Stimulated activated CD8-positive, alpha-beta memory T cell treated with anti-CD3 and anti-CD28 coated beads, Interleukin-15, amount 100 ng/mL, for 24 hours (primary cell): ENCODE data around the gene AKT3.
"Not testable (repeated sequence)": the region's sequence is repeated elsewhere in the genome, so short reads cannot be mapped to it uniquely, and the experiment has no call there.

ENCODE experiments used
- DNase-seq: peaks from one replicate; pipeline ENCODE4 v3.0.0-alpha.2; 2020; ENCODE audit warnings: low read depth

AKT3 gene

DNA sequence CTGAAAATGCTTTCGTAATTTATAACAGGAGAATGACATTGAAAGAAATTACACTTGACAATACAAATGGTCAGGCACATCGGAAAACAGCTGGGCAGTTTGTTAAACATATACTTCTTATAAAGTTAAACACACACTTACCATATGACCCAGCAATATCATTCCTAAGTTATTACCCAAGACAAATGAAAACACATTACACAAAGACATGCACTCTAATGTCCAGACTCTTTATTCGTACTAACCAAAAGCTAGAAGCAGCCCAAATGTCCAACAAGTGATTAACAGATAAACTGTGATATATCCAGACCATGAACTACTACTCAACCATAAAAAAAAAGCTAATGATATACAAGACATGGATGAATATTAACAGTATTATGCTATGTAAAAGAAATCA, 8.5 kb downstream of the AKT3 start:
- DNase-seq: no peak

- no peak for DNase-seq
Measured at GRCh38 chr1:243837907-243838535, 12.0 kb downstream of the AKT3 start.

GRCh38 chr1:243834130-243834529, 15.9 kb downstream of the AKT3 start:
- DNase-seq: no peak

DNA sequence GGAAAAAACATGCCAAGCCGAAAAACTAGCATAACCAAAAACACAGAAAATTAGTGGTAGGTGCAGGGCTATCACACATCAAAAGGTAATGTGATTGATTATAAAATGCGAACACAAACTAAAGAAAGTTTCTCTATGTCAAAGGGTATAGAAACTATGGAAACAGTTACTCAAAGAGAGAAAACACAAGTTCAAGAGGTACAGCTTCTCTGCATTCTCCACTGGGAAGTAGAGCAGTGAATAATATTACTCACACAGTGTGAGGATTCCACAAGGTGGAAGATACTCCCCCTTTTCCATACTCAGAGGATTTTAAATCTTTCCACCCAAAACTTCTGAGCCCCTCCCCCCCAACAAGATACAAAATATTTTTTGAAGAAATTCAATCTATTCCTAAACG, 18.6 kb downstream of the AKT3 start:
- DNase-seq: no peak

DNA sequence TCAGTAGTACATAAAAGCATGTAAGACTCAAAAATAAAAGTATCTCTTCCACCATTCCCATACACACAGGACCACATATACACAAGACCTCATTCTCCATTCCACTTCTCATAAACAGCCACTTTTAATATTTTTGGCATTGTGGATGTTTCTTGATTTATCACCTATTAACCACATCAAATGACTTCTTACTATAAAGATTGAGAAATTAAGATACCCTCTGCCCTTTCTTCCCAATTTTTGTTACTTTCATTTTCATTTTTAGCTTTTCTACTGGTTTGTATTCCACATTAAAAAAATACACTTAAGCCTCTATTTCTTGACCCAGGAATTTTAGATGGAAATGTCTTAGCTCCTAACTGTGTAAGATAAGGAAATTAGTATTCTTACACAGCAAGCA, 22.8 kb downstream of the AKT3 start:
- no peak for DNase-seq

GRCh38 chr1:243824907-243825306, 25.1 kb downstream of the AKT3 start:
- DNase-seq: not testable (repeated sequence)

- DNase-seq: no peak
Measured at GRCh38 chr1:243821177-243821680, 28.8 kb downstream of the AKT3 start.

DNA sequence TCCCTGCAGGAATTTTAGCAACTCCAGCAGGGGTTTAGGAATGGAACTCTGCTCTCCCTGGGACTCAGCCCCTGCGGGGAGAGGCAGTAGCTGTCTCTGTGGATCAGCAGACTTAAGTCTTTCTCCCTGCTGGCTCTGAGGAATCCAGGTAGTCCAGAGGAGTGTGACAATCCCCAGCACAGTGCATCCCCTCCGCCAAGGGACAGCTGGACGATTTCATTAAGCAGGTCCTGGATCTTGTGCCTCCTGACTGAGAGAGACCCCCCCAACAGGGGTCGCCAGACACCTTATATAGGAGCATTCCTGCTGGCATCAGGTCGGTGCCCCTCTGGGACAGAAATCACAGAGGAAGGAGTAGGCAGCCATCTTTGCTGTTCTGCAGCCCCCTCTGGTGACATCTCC, 30.6 kb downstream of the AKT3 start:
- DNase-seq: no peak

DNA sequence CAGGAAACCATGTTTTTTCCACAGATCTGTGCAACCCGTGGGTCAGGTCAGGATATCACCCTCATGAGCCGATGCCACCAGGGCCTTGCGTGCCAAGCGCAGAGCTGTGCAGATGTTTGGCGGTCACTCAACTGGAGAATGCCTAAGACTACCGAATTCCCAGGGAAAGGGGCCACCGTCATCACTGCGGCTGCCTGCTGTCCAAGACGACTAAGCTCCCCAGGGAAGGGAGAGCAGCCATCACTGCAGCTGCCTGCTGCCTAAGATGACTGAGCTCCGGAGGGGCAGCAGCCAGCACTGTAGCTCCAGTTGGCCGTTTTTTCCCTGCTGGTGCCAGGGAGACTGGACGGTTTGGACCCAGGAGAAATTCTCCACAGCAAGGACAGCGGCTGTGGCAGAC, 31.1 kb downstream of the AKT3 start:
- DNase-seq: no peak

DNA sequence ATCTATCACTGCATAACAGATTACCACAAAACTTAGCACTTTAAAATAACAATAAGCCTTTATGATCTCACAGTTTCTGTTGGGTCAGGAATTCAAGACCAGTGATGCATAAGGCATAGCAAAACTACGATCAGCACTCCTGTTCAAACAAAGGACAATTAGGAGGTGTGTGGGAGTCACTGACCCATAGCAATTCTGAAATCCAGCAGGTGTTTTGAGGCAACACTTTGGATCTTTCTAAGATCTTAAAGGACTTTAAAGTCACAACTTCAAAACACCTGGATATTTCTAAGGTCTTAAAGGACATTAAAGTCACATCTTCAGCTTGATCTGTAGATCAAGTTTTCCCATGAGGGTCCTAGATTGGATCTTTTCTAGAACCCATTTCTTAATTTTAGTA, 35.3 kb downstream of the AKT3 start:
- DNase-seq: no peak

- DNase-seq: not testable (repeated sequence)
Measured at GRCh38 chr1:243807346-243807745, 42.7 kb downstream of the AKT3 start.

- DNase-seq: no peak
Measured at GRCh38 chr1:243806310-243806709, 43.7 kb downstream of the AKT3 start.

DNA sequence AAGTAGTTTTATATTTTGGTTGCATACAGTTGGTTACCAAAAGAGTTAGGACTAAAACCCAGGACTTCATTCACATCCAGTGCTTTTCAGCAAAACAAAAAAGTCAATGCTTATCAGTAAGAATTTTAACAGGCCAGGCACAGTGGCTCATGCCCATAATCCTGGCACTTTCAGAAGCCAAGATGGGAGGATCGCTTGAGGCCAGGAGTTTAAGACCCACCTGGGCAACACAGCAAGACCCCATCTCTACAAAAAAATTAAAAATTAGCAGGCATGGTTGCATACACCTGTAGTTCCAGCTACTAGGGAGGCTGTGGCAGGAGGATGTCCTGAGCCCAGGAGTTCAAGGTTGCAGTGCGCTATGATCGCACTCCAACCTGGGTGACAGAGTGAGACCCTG, 47.3 kb downstream of the AKT3 start:
- no peak for DNase-seq

DNA sequence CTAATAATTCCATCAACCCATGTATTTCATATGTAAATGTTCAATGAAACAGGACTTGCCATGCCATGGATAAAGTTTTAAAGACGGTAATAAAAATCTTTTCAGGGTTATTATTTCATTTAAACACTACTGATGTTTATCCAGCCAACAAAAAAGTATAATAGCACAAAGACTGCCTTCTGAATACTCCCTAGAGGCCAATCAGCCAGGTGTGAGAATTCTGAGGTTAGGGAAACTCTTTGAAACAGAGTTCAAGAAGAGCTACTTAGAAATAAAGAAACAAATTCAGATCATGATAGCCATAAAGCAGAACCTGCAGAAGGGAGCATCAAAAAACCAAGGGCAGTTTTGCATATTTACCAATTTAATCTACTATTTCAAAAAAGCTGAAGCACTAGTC, 48.7 kb downstream of the AKT3 start:
- DNase-seq: no peak

DNA sequence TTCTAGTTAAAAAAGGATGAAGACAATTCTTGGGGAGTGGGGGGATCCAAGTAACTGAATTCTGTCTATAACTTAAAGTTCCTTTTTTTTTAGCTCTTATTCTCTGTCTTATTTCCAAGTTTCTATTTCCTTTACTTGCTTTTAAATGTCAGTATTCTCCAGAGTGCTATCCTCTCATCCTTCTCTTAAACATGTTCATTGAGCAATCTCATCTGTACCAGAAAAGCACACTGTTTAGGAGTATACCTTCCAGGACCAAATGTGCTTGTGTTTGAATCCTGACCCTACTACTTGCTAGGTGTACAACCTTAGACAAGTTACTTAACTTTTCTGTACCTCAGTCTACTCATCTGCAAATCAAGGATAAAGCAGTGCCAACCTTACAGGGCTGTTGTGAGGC, 50.1 kb downstream of the AKT3 start:
- DNase-seq: no peak

- no peak for DNase-seq
Measured at GRCh38 chr1:243798726-243799125, 51.3 kb downstream of the AKT3 start.

DNA sequence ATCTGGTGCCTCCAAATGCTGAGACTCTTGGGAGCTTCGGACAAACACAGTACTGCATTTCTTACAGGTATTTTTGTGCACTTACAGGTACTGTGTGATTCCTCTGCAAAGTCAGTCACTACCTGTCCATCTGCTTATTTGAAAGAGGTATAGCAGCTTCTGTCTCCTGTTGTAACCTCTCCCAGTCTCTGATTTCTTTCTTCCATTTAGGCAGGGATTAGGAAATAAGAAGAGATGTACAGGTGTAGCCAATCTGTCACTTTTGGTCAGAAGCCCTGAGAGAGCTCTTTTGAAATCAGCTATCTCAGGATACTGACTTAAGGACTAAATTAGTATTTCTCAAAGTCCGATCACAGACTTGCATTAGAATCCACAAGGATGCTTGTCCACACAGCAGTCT, 54.0 kb downstream of the AKT3 start:
- no peak for DNase-seq

GRCh38 chr1:243793298-243793697, 56.7 kb downstream of the AKT3 start:
- DNase-seq: no peak

- DNase-seq: no peak
Measured at GRCh38 chr1:243792891-243793290, 57.2 kb downstream of the AKT3 start.

DNA sequence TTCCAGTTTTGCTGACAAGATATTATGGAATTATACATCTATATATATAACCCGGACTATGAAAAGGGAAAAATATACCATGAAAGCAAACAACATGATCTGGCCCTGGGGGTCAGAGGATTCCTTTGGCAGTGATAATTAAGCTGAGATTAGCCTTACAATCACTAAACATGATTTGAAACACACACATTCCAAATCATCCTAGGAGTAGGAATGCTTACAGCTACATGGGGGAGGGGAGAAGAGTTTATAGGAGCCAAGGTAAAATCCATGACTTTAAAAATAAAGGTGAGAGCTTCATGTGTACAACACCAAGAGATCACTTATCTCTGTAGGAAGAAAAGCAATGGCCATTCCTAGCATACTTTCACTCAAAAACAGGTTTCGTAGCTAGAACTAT, 57.6 kb downstream of the AKT3 start:
- DNase-seq: no peak

GRCh38 chr1:243791586-243792267, 58.3 kb downstream of the AKT3 start:
- DNase-seq: no peak

- DNase-seq: no peak
Measured at GRCh38 chr1:243790404-243790803, 59.6 kb downstream of the AKT3 start.

GRCh38 chr1:243786531-243786930, 63.5 kb downstream of the AKT3 start:
- no peak for DNase-seq

DNA sequence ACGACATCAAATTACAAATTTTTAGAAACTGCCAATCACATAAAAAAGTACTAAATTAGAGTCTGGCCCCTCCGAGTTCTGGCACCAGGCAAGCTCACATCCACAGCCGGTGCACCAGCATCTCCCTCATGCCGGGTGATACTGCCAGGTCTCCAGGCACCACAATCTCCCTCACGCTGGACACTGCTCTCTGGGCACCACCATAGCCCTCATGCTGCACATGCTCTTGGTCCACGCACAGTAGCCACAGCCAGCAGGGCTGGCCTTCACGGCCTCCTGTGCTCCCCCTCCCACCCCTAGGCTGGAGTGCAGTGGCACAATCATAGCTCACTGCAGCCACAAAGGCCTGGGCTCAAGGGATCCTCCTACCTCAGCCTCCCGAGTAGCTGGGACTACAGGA, 65.5 kb downstream of the AKT3 start:
- DNase-seq: no peak
